Smooth muscle cell of the brain vasculature (primary cell): ENCODE measurements around the gene NDST1.

Experiments
- DNase-seq: peaks from one replicate; pipeline ENCODE4 v3.0.0-alpha.2; 2012; ENCODE audit warnings: low read depth, low spot score

NDST1 gene

DNA sequence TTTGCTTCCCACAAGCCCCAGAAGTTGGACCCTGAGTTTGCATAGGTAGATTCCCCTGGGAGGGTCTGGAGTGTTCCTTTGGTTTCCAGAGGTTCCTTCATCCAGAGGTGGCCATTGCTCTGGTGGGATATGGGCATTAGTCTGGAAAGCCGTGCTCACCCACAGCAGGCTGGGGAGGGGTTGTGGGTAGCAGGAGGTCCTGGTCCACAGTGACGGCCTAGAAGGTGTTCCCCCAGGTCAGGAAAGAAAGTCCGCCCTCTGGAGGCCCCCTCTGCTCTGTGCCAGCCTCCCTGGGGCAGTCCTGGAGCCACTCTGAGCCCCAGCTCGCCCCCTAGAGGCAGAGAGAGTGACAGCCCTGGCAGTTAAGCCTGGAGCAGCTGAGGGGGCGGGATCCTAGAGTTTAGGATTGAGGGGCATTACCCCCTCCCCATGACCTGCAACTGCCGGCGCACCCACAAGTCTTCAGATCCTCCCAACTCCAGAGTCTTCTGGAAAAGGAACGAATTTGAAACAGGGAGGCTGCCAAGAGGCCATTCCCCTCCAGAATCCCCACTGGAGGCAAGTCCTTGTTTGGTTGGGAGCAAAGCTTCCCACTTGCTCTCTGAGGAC, 36.8 kb downstream of the NDST1 start:
- DNase-seq: no peak

DNA sequence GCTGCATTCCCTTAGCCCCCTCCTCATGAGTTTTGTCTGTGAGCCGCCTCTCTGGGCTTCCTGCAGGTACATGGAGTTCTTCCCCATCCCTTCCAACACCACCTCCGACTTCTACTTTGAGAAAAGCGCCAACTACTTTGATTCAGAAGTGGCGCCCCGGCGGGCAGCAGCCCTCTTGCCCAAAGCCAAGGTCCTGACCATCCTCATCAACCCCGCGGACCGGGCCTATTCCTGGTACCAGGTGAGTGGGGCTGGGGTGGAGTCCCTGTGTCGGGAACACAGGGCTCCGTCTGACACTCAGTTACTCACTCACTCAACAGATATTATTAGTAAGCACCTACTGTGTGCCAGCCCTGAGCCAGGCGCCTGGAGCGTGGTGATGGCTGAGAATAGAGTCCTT, 37.3 kb downstream of the NDST1 start:
- no peak for DNase-seq

DNA sequence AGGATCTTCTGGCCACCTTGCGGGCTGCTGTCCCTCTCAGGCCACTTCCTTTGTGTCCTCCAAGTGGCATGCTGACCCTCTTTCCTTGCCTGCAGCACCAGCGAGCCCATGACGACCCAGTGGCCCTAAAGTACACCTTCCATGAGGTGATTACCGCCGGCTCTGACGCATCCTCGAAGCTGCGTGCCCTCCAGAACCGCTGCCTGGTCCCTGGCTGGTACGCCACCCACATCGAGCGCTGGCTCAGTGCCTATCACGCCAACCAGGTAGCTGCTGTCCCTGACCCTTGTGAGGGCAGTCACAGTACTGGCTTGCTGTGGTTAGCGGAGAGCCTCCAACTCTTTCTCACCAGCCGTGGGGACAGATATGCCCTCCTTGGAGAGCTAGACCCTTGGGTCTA, 40.2 kb downstream of the NDST1 start:
- no peak for DNase-seq

GRCh38 chr5:150549735-150550134, 41.8 kb downstream of the NDST1 start:
- DNase-seq: no peak

GRCh38 chr5:150550286-150550685, 42.4 kb downstream of the NDST1 start:
- no peak for DNase-seq

- DNase-seq: no peak
These were observed 43.1 kb downstream of the NDST1 start for GRCh38 chr5:150551066-150551465.

DNA sequence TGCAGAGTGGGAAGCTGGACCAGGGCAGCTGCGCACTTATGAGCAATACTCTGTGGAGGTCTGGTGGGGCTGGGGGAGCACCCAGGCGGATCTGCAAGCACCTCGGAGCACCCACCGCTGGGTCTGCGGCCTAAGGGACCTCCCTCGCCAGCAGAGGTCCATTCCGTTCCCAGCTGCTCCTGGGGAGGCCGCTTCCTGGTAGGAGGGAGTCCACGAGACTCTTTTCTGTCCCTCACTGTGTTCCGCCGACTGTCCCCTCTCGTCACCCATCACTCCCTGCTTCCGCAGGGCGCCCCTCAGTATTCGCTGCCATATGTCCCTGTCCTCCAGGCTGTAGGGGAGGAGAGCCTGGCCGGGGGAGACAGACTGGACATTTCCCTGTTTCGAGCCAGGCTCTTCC, 45.5 kb downstream of the NDST1 start:
- no peak for DNase-seq

DNA sequence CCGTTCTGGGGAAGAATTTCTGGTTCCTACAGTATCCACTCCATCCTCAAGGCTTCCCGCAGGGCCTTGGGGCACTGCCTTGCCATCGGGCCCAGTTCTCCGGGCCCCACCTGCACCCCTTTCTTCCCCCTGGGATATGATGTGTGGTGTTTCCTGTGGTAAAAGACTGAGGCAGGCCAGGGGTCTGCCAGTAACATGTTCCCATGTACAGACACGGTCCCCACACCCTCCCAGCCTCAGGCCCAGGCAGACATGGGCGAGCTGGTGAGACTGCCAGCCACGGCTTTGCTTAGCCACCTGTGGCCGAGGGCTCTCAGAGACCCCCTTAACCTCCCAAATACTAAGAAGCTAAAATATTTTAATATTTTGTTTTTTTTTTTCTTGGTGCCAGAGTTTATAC, 46.0 kb downstream of the NDST1 start:
- no peak for DNase-seq

DNA sequence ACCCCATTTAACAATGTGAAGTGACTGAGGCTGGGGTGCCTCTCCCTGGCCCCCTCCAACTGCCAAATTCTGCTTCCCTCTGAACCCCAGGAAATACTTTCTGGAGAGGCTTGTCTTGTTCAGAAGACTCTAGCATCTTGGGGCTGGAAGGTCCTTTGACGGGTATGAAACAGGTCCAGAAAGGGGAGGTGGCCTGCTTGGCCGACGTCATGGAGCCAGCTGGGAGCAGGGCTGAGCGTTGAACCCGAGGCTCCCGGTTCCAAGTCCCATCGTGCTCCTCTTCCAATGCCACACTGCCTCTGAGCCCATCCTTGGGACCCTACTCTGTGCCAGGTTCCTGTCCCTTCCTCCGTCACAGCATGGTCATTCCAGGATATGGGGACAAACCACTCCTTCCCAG, 46.9 kb downstream of the NDST1 start:
- no peak for DNase-seq

GRCh38 chr5:150556106-150556505, 48.2 kb downstream of the NDST1 start:
- DNase-seq: no peak

GRCh38 chr5:150556859-150557508, 49.1 kb downstream of the NDST1 start:
- DNase-seq: no peak

DNA sequence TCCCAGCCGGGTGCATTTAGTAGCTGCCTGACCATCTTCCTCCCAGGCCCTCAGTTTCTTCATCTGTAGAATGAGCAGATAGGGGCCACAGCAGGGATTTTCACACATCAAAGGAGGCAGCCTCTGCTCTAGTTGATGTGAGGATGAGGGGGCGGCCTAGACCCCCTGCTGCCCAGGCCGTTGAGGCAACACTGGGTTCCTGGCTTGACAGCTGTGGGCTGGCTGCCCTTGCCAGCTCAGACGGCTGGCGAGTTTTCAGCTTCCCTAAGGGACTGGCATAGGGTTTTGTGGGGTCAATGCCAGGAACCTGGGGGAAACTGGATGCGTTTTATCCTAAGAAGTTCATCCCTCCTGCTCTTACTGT, 49.6 kb downstream of the NDST1 start:
- no peak for DNase-seq

DNA sequence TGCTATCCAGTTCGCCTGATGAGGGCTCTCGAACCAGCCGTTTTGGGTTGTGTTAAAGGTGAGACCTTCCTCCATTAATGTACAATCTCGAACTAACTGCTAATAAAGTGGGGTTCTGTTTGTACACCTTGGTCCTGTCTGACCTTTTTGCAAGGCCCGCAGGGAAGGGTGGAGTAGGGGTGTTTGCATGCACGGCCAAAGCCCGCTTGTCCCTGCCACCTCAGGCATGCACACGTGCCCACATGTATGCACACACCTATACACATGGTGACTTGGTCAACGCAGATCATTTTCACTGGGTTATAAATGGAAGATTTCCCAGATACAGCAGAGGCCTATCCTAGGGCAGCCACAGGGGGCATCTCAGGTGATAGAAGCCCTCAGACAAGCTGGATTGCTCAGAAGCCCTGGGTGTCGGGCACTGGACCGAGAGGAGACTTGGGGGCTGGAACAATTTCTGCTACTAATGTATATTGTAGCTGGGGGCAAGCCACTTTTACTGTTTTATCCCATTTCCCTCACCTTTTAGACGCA, 50.2 kb downstream of the NDST1 start:
- DNase-seq: no peak

- DNase-seq: no peak
These were observed 51.2 kb downstream of the NDST1 start for GRCh38 chr5:150559088-150559487.

GRCh38 chr5:150559701-150560100, 51.8 kb downstream of the NDST1 start:
- no peak for DNase-seq

DNA sequence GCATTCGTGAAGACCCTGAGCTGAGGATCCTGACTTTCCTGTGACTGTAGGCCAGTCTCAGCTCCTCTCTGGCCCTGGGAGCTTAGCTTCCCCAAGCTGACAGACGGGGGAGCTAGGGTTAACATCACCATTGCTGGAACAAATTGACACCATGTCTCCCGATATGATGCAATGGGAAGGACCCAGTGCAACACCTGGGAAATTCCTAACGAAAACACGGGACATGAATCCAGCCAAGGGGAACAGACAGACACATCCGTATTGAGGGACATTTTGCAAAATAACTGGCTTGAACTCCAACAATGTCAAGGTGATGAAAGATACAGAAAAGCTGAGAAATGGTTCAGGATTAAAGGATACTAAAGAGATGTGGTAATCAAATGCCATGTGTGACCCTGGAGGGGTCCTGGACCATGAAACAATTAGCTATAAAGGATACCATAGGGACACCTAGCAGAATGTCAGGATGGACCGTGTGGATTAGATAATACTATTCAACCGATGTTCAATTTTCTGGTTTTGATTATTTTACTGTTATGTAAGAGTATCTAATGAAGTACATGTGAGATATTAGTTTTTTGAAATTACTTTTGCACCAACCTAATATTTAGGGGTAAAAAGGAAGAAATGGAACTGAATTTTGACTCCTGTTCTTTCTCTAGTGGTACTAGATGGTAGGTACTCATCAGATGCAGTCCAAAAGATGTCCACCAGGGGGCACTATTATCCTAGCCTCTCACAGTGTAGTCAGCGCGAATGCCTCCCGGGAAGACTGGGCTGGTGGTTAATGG, 52.7 kb downstream of the NDST1 start:
- DNase-seq: peak; percentile 65

- no peak for DNase-seq
These were observed 53.2 kb downstream of the NDST1 start for GRCh38 chr5:150561192-150561512.

- DNase-seq: no peak
These were observed 53.8 kb downstream of the NDST1 start for GRCh38 chr5:150561571-150562275.

- DNase-seq: no peak
These were observed 54.9 kb downstream of the NDST1 start for GRCh38 chr5:150562832-150563231.

GRCh38 chr5:150565868-150566267, 57.9 kb downstream of the NDST1 start:
- DNase-seq: no peak

- DNase-seq: no peak
These were observed 59.2 kb downstream of the NDST1 start for GRCh38 chr5:150567031-150567717.

DNA sequence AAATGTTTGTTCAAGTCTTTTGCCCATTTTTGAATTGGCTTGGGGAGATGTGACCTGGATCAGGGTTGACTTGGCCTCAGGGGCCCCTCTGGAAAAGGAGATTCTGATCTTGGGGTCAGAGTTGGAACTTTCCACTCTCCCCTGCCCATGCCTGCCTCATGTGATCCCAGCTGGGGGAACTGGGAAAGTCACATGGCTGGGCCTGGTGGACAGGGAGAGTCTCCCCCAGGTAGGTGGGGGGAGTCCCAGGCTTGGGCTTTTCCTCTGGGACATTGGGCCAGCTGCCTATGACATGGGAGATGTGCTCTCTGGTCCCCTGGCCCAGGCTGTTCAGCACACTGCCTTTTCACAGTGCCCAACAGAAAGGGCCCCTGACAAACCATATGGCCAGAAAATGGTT, 60.7 kb downstream of the NDST1 start:
- DNase-seq: no peak
